HG03025 (cell line): ENCODE measurements around the gene PDPR.
"Not testable (repeated sequence)": the region's sequence is repeated elsewhere in the genome, so short reads cannot be mapped to it uniquely, and the experiment has no call there.

ENCODE experiments used
- ATAC-seq: cut with Tn5 transposase; IDR thresholded peaks from one replicate; pipeline ENCODE4 v1.9.1; 2021; ENCODE audit warnings: mild to moderate bottlenecking, moderate library complexity; ENCODE audit not compliant: unreplicated experiment, low FRiP score

PDPR gene

DNA sequence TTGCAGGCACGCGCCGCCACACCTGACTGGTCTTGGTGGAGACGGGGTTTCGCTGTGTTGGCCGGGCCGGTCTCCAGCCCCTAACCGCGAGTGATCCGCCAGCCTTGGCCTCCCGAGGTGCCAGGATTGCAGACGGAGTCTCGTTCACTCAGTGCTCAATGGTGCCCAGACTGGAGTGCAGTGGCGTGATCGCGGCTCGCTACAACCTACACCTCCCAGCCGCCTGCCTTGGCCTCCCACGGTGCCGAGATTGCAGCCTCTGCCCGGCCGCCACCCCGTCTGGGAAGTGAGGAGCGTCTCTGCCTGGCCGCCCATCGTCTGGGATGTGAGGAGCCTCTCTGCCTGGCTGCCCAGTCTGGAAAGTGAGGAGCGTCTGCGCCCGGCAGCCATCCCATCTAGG, 89.9 kb downstream of the PDPR start:
- not testable (repeated sequence) for ATAC-seq

DNA sequence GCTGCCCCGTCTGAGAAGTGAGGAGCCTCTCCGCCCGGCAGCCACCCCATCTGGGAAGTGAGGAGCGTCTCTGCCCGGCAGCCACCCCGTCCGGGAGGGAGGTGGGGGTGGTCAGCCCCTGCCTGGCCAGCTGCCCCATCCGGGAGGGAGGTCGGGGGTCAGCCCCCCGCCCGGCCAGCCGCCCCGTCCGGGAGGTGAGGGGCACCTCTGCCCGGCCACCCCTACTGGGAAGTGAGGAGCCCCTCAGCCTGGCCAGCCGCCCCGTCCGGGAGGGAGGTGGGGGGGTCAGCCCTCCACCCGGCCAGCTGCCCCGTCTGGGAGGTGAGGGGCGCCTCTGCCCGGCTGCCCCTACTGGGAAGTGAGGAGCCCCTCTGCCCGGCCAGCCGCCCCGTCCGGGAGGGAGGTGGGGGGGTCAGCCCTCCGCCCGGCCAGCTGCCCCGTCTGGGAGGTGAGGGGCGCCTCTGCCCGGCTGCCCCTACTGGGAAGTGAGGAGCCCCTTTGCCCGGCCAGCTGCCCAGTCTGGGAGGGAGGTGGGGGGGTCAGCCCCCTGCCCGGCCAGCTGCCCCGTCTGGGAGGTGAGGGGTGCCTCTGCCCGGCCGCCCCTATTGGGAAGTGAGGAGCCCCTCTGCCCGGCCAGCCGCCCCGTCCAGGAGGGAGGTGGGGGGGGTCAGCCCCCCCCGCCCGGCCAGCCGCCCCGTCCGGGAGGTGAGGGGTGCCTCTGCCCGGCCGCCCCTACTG, 90.7 kb downstream of the PDPR start:
- ATAC-seq: not testable (repeated sequence)

DNA sequence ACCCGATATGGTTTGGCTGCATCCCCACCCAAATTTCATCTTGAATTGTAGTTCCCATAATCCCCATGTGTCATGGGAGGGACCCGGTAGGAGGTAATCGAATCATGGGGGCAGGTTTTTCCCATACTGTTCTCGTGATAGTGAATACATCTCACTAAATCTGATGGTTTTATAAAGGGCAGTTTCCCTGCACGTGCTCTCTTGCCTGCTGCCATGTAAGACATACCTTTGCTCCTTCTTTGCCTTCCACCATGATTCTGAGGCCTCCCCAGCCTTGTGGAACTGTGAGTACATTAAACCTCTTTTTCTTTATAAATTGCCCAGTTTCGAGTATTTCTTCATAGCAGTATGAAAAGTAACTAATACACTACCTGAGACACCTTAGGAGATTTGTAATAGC, 92.2 kb downstream of the PDPR start:
- ATAC-seq: not testable (repeated sequence)
